GM23338 (cell line): ENCODE results near the gene NAA25. TPM values are rescaled to one million over a fixed set of nuclear protein-coding genes. Genes with fewer than 3 reads are reported as not detected.

Experiments used
- ATAC-seq: fragments of 200-7000 bp; cut with Tn5 transposase; 3 replicates; pipeline ENCODE4 v1.9.1; 2020
- DNase-seq: peaks from one replicate; pipeline ENCODE4 v3.0.0-alpha.2; 2015; ENCODE audit warnings: low spot score
- H2AFZ ChIP-seq: fragments of 200-600 bp; sonication (generic); 2 replicates; pipeline ENCODE4 v1.8.0; 2016; ENCODE audit warnings: antibody characterized with exemption, mild to moderate bottlenecking, moderate library complexity
- H3F3A ChIP-seq: fragments of 200-600 bp; sonication (generic); replicated peaks from 2 replicates; pipeline ENCODE4 v1.8.0; 2017; ENCODE audit warnings: antibody characterized with exemption, mixed run types, low read depth
- H3K27ac ChIP-seq: fragments of 200-600 bp; sonication (generic); 2 replicates; pipeline ENCODE4 v1.6.1; 2016; ENCODE audit warnings: low read depth
- H3K27me3 ChIP-seq: fragments of 200-600 bp; sonication (generic); 2 replicates; pipeline ENCODE4 v1.8.0; 2016; ENCODE audit warnings: mild to moderate bottlenecking, mixed run types, moderate library complexity; ENCODE audit not compliant: insufficient read depth
- H3K36me3 ChIP-seq: fragments of 200-600 bp; sonication (generic); 2 replicates; pipeline ENCODE4 v1.8.0; 2016; ENCODE audit warnings: mild to moderate bottlenecking; ENCODE audit not compliant: insufficient read depth
- H3K4me1 ChIP-seq: fragments of 200-600 bp; sonication (generic); 2 replicates; pipeline ENCODE4 v1.8.0; 2016; ENCODE audit warnings: mild to moderate bottlenecking, moderate library complexity; ENCODE audit not compliant: insufficient read depth
- H3K4me2 ChIP-seq: fragments of 200-600 bp; sonication (generic); 2 replicates; pipeline ENCODE4 v1.7.1; 2017; ENCODE audit warnings: mixed run types
- H3K4me3 ChIP-seq: fragments of 200-600 bp; sonication (generic); 2 replicates; pipeline ENCODE4 v1.6.1; 2016; ENCODE audit warnings: mixed run types
- H3K79me2 ChIP-seq: fragments of 200-600 bp; sonication (generic); replicated peaks from 2 replicates; pipeline ENCODE4 v1.8.0; 2017; ENCODE audit warnings: mild to moderate bottlenecking; ENCODE audit not compliant: insufficient read depth
- H3K9me2 ChIP-seq: fragments of 200-600 bp; sonication (generic); 2 replicates; pipeline ENCODE4 v1.8.0; 2017; ENCODE audit not compliant: insufficient read depth
- H4K20me1 ChIP-seq: fragments of 200-600 bp; sonication (generic); replicated peaks from 2 replicates; pipeline ENCODE4 v1.8.0; 2017; ENCODE audit warnings: mild to moderate bottlenecking; ENCODE audit not compliant: insufficient read depth
- H3K27ac Mint-ChIP-seq: 2 replicates; pipeline ENCODE4 v1.8.0; 2020; ENCODE audit warnings: inconsistent platforms, mild to moderate bottlenecking, moderate library complexity, mixed read lengths
- H3K27me3 Mint-ChIP-seq: 3 replicates; pipeline ENCODE4 v1.8.0; 2022; ENCODE audit warnings: low read depth, mild to moderate bottlenecking, moderate library complexity, mixed read lengths, inconsistent platforms; ENCODE audit not compliant: insufficient read depth, poor library complexity
- H3K36me3 Mint-ChIP-seq: 3 replicates; pipeline ENCODE4 v1.8.0; 2021; ENCODE audit warnings: low read depth, mild to moderate bottlenecking, inconsistent platforms, moderate library complexity, mixed read lengths
- H3K4me1 Mint-ChIP-seq: 3 replicates; pipeline ENCODE4 v1.8.0; 2020; ENCODE audit warnings: mild to moderate bottlenecking, inconsistent platforms, mixed read lengths
- H3K4me3 Mint-ChIP-seq: 3 replicates; pipeline ENCODE4 v1.8.0; 2021; ENCODE audit warnings: moderate library complexity, mild to moderate bottlenecking, inconsistent platforms, mixed read lengths
- H3K9me3 Mint-ChIP-seq: 3 replicates; pipeline ENCODE4 v1.8.0; 2020; ENCODE audit warnings: moderate library complexity, mild to moderate bottlenecking, inconsistent platforms, mixed read lengths
- CREB1 ChIP-seq: fragments of 250-450 bp; sonication (Bioruptor Pico); IDR thresholded peaks from 2 replicates; pipeline ENCODE4 v1.5.0; 2020; ENCODE audit warnings: low read depth, mild to moderate bottlenecking, moderate library complexity
- ETS1 ChIP-seq: IDR thresholded peaks from 2 replicates; pipeline ENCODE4 v1.6.1; 2016; ENCODE audit warnings: antibody characterized with exemption
- EZH2 ChIP-seq: fragments of 200-600 bp; sonication (generic); IDR thresholded peaks from one replicate; pipeline ENCODE4 v1.8.0; 2017; ENCODE audit warnings: antibody characterized with exemption, mild to moderate bottlenecking, low read depth; ENCODE audit not compliant: unreplicated experiment
- EZH2phosphoT487 ChIP-seq: fragments of 200-600 bp; sonication (generic); IDR thresholded peaks from one replicate; pipeline ENCODE4 v1.8.1; 2018; ENCODE audit warnings: antibody characterized with exemption; ENCODE audit not compliant: unreplicated experiment
- JUNB ChIP-seq: IDR thresholded peaks from one replicate; pipeline ENCODE4 v1.6.1; 2016; ENCODE audit warnings: antibody characterized with exemption; ENCODE audit not compliant: unreplicated experiment
- NANOG ChIP-seq: IDR thresholded peaks from 2 replicates; pipeline ENCODE4 v1.6.1; 2016; ENCODE audit warnings: antibody characterized with exemption, borderline replicate concordance
- POLR2AphosphoS5 ChIP-seq: IDR thresholded peaks from 2 replicates; pipeline ENCODE4 v1.6.1; 2016; ENCODE audit warnings: antibody characterized with exemption, low read depth
- REST ChIP-seq: IDR thresholded peaks from one replicate; pipeline ENCODE4 v1.6.1; 2018; ENCODE audit warnings: antibody characterized with exemption; ENCODE audit not compliant: unreplicated experiment
- STAT1 ChIP-seq: IDR thresholded peaks from one replicate; pipeline ENCODE4 v1.6.1; 2016; ENCODE audit warnings: antibody characterized with exemption; ENCODE audit not compliant: unreplicated experiment
- ZNF114 ChIP-seq: fragments of 250-450 bp; sonication (Bioruptor Pico); IDR thresholded peaks from 2 replicates; pipeline ENCODE4 v1.5.0; 2020; ENCODE audit warnings: mild to moderate bottlenecking, moderate library complexity
- ZNF331 ChIP-seq: fragments of 250-450 bp; sonication (Bioruptor Pico); IDR thresholded peaks from 2 replicates; pipeline ENCODE4 v1.5.0; 2020; ENCODE audit warnings: low read depth, mild to moderate bottlenecking, moderate library complexity
- polyA plus RNA-seq: library from polyadenylated mRNA; unstranded; fragments of >200 nt; fragmentation: Nextera tagmentation; extraction: Ambion mirVana; gene quantifications from 2 replicates; pipeline ENCODE4 v1.2.1, GENCODE V29; 2016
- total RNA-seq: library from RNA; depleted of rRNA; stranded (reverse); fragments of >200 nt; shearing (Covaris generic); gene quantifications from 2 replicates; pipeline ENCODE4 v1.2.3, GENCODE V29; 2014
- TF ChIP-seq, protein P1 (sequence below), 2 experiments: fragments of 200-600 bp in 1 of 2; sonication (generic) in 1 of 2; conservative IDR thresholded peaks; 2 replicates each; pipeline versions ENCODE4 v1.5.1 to v1.6.1; 2016 to 2017; ENCODE audit warnings: antibody characterized with exemption in 2 of 2, low read depth in 2 of 2, mild to moderate bottlenecking in 2 of 2, moderate library complexity in 1 of 2
- TF ChIP-seq, protein P2 (sequence below): fragments of 250-450 bp; sonication (Bioruptor Pico); IDR thresholded peaks from 2 replicates; pipeline ENCODE4 v1.5.0; 2020; ENCODE audit warnings: mild to moderate bottlenecking, moderate library complexity

NAA25 gene
- total and polyA plus RNA-seq, 2 experiments from 2014 or later = 49.0 to 55.1 TPM

DNA sequence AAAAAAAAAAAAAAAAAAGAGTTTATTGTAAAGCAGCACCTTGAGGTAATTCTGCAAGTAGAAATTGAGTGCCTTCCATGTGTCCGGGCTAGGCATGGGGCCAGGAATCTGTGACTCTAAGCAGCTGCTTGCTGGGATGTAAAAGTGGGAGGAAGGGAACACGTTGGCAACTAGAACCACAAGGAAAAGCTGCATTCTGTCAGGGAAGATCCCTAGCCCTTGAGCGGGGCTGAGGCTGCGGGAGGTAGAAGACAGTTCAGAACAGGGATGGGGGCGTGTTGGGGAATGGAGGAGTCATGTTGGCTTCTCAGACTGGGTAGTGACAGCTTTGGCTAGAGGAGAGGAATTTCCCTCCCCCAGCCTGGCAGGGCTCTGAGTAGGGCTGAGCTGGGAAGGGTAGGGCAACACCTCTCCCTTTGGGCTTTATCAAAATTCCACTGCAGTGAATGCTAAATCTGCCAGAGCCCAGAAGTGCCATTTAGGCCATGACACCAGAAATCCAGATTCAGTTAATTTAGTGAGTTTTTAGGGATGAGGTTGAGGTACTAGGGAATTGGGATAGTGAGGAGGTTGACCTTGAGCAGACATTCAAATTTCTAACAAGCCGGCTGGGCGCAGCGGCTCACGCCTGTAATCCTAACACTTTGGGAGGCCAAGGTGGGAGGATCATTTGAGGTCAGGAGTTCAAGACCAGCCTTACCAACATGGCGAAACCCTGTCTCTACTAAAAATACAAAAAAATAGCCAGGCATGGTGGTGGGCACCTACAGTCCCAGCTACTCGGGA is 13.4 kb upstream of the NAA25 start:
- peaks cover 26% of the 10 kb centered on the region for H3K4me1 ChIP-seq
- H3K9me2 ChIP-seq = no peaks in the 10 kb centered on the region
- no peaks in the 10 kb centered on the region for H3K36me3 ChIP-seq
- no peaks in the 10 kb centered on the region; the same call in 2 of the 3 replicates for H3K36me3 Mint-ChIP-seq
- DNase-seq (peak; percentile 31), ATAC-seq (peak; percentile 3)
- H3K27me3 ChIP-seq = no peaks in the 10 kb centered on the region
- no peak overlapping the region for H3K27ac ChIP-seq
- H2AFZ ChIP-seq = peak overlapping the region; percentile 23; the same call in 1 of the 2 replicates
- H3K27me3 Mint-ChIP-seq = peaks cover 4% of the 10 kb centered on the region
- no peaks in the 10 kb centered on the region; the same call in 1 of the 2 replicates for H4K20me1 ChIP-seq
- no peak overlapping the region for H3K4me3 ChIP-seq
- H3K79me2 ChIP-seq = peaks cover 8% of the 10 kb centered on the region
- H3K4me1 Mint-ChIP-seq = peaks cover 23% of the 10 kb centered on the region
- no peak overlapping the region for H3K4me3 Mint-ChIP-seq
- H3K4me2 ChIP-seq = no peak overlapping the region
- 0 out of 2 replicates have a peak, but pooled peaks cover 3% of the 10 kb centered on the region for H3F3A ChIP-seq
- H3K9me3 Mint-ChIP-seq = no peaks in the 10 kb centered on the region
- no peak for TF ChIP-seq REST
- TF ChIP-seq NANOG = no peak
- TF ChIP-seq, protein P1, sequence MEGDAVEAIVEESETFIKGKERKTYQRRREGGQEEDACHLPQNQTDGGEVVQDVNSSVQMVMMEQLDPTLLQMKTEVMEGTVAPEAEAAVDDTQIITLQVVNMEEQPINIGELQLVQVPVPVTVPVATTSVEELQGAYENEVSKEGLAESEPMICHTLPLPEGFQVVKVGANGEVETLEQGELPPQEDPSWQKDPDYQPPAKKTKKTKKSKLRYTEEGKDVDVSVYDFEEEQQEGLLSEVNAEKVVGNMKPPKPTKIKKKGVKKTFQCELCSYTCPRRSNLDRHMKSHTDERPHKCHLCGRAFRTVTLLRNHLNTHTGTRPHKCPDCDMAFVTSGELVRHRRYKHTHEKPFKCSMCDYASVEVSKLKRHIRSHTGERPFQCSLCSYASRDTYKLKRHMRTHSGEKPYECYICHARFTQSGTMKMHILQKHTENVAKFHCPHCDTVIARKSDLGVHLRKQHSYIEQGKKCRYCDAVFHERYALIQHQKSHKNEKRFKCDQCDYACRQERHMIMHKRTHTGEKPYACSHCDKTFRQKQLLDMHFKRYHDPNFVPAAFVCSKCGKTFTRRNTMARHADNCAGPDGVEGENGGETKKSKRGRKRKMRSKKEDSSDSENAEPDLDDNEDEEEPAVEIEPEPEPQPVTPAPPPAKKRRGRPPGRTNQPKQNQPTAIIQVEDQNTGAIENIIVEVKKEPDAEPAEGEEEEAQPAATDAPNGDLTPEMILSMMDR (conservative IDR thresholded peaks at IDR 0.05; ENCODE audit: low read depth in 2 of 2) = no peak
- TF ChIP-seq STAT1 = no peak
- TF ChIP-seq, protein P2, sequence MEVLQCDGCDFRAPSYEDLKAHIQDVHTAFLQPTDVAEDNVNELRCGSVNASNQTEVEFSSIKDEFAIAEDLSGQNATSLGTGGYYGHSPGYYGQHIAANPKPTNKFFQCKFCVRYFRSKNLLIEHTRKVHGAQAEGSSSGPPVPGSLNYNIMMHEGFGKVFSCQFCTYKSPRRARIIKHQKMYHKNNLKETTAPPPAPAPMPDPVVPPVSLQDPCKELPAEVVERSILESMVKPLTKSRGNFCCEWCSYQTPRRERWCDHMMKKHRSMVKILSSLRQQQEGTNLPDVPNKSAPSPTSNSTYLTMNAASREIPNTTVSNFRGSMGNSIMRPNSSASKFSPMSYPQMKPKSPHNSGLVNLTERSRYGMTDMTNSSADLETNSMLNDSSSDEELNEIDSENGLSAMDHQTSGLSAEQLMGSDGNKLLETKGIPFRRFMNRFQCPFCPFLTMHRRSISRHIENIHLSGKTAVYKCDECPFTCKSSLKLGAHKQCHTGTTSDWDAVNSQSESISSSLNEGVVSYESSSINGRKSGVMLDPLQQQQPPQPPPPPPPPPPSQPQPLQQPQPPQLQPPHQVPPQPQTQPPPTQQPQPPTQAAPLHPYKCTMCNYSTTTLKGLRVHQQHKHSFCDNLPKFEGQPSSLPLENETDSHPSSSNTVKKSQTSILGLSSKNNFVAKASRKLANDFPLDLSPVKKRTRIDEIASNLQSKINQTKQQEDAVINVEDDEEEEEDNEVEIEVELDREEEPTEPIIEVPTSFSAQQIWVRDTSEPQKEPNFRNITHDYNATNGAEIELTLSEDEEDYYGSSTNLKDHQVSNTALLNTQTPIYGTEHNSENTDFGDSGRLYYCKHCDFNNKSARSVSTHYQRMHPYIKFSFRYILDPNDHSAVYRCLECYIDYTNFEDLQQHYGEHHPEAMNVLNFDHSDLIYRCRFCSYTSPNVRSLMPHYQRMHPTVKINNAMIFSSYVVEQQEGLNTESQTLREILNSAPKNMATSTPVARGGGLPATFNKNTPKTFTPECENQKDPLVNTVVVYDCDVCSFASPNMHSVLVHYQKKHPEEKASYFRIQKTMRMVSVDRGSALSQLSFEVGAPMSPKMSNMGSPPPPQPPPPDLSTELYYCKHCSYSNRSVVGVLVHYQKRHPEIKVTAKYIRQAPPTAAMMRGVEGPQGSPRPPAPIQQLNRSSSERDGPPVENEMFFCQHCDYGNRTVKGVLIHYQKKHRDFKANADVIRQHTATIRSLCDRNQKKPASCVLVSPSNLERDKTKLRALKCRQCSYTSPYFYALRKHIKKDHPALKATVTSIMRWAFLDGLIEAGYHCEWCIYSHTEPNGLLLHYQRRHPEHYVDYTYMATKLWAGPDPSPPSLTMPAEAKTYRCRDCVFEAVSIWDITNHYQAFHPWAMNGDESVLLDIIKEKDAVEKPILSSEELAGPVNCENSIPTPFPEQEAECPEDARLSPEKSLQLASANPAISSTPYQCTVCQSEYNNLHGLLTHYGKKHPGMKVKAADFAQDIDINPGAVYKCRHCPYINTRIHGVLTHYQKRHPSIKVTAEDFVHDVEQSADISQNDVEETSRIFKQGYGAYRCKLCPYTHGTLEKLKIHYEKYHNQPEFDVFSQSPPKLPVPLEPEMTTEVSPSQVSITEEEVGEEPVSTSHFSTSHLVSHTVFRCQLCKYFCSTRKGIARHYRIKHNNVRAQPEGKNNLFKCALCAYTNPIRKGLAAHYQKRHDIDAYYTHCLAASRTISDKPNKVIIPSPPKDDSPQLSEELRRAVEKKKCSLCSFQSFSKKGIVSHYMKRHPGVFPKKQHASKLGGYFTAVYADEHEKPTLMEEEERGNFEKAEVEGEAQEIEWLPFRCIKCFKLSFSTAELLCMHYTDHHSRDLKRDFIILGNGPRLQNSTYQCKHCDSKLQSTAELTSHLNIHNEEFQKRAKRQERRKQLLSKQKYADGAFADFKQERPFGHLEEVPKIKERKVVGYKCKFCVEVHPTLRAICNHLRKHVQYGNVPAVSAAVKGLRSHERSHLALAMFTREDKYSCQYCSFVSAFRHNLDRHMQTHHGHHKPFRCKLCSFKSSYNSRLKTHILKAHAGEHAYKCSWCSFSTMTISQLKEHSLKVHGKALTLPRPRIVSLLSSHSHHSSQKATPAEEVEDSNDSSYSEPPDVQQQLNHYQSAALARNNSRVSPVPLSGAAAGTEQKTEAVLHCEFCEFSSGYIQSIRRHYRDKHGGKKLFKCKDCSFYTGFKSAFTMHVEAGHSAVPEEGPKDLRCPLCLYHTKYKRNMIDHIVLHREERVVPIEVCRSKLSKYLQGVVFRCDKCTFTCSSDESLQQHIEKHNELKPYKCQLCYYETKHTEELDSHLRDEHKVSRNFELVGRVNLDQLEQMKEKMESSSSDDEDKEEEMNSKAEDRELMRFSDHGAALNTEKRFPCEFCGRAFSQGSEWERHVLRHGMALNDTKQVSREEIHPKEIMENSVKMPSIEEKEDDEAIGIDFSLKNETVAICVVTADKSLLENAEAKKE (CRISPR knock-in tag) = no peak
- TF ChIP-seq CREB1 (CRISPR knock-in tag) = no peak
- no peak for TF ChIP-seq POLR2AphosphoS5
- TF ChIP-seq EZH2phosphoT487 = no peak
- TF ChIP-seq ETS1 = no peak
- TF ChIP-seq JUNB = no peak
- no peak for TF ChIP-seq ZNF331 (CRISPR knock-in tag)
- no peak for TF ChIP-seq ZNF114 (CRISPR knock-in tag)
- TF ChIP-seq EZH2 = no peak
- H3K27ac Mint-ChIP-seq = no peak overlapping the region
